H9 (cell line): ENCODE measurements around the gene IRF7. TPM values are rescaled to one million over a fixed set of nuclear protein-coding genes. Genes with fewer than 3 reads are reported as not detected.
A peak's percentile ranks its signal among the peaks of the same experiment; 100 is the strongest.

Source experiments
- DNase-seq: peaks from one replicate; pipeline ENCODE4 v3.0.0-alpha.2; 2017
- H2AFZ ChIP-seq: one replicate; pipeline ENCODE4 v1.6.1; 2013; ENCODE audit warnings: mild to moderate bottlenecking, low read length, control low read depth, moderate library complexity
- H2AK5ac ChIP-seq: 2 replicates; pipeline ENCODE4 v1.6.1; 2013; ENCODE audit warnings: low read length, control low read depth, mixed read lengths; ENCODE audit not compliant: insufficient read length
- H2BK120ac ChIP-seq: one replicate; pipeline ENCODE4 v1.6.1; 2013; ENCODE audit warnings: low read depth, mild to moderate bottlenecking, low read length, control low read depth, inconsistent platforms; ENCODE audit not compliant: poor library complexity, severe bottlenecking
- H2BK12ac ChIP-seq: 2 replicates; pipeline ENCODE4 v1.6.1; 2013; ENCODE audit warnings: low read length, control low read depth, mixed read lengths, low read depth; ENCODE audit not compliant: insufficient read length
- H2BK15ac ChIP-seq: 2 replicates; pipeline ENCODE4 v1.6.1; 2013; ENCODE audit warnings: low read depth, low read length, control low read depth
- H2BK20ac ChIP-seq: one replicate; pipeline ENCODE4 v1.6.1; 2013; ENCODE audit warnings: low read depth, mild to moderate bottlenecking, low read length, control low read depth, inconsistent platforms; ENCODE audit not compliant: poor library complexity, severe bottlenecking
- H2BK5ac ChIP-seq: 2 replicates; pipeline ENCODE4 v1.6.1; 2013; ENCODE audit warnings: low read length, control low read depth, mixed read lengths; ENCODE audit not compliant: insufficient read length
- H3K14ac ChIP-seq: 2 replicates; pipeline ENCODE4 v1.6.1; 2013; ENCODE audit warnings: low read length, control low read depth; ENCODE audit not compliant: insufficient read depth
- H3K18ac ChIP-seq: 2 replicates; pipeline ENCODE4 v1.6.1; 2013; ENCODE audit warnings: low read depth, mild to moderate bottlenecking, mixed read lengths, low read length, control low read depth; ENCODE audit not compliant: insufficient read length
- H3K23ac ChIP-seq: 2 replicates; pipeline ENCODE4 v1.6.1; 2013; ENCODE audit warnings: low read length, control low read depth, mixed read lengths, low read depth; ENCODE audit not compliant: insufficient read length
- H3K23me2 ChIP-seq: 2 replicates; pipeline ENCODE4 v1.6.1; 2013; ENCODE audit warnings: low read depth, mild to moderate bottlenecking, mixed read lengths, low read length, control low read depth; ENCODE audit not compliant: insufficient read length, poor library complexity, severe bottlenecking
- H3K27ac ChIP-seq: 2 replicates; pipeline ENCODE4 v1.5.1; 2013; ENCODE audit warnings: low read length, control low read depth, mixed read lengths, low read depth; ENCODE audit not compliant: insufficient read length
- H3K27me3 ChIP-seq: 2 replicates; pipeline ENCODE4 v1.6.1; 2013; ENCODE audit warnings: low read length, control low read depth, inconsistent platforms; ENCODE audit not compliant: insufficient read depth
- H3K4ac ChIP-seq: 2 replicates; pipeline ENCODE4 v1.6.1; 2013; ENCODE audit warnings: low read depth, mild to moderate bottlenecking, control low read depth, inconsistent platforms, low read length, moderate library complexity
- H3K4me1 ChIP-seq: 2 replicates; pipeline ENCODE4 v1.6.1; 2013; ENCODE audit warnings: low read length, control low read depth, inconsistent platforms; ENCODE audit not compliant: insufficient read depth
- H3K4me2 ChIP-seq: 2 replicates; pipeline ENCODE4 v1.6.1; 2013; ENCODE audit warnings: low read length, control low read depth, mixed read lengths; ENCODE audit not compliant: insufficient read length, insufficient read depth
- H3K56ac ChIP-seq: 2 replicates; pipeline ENCODE4 v1.6.1; 2013; ENCODE audit warnings: low read depth, mild to moderate bottlenecking, mixed read lengths, low read length, control low read depth; ENCODE audit not compliant: insufficient read length
- H3K79me1 ChIP-seq: 2 replicates; pipeline ENCODE4 v1.6.1; 2013; ENCODE audit warnings: low read depth, mild to moderate bottlenecking, moderate library complexity, low read length, control low read depth, inconsistent platforms; ENCODE audit not compliant: insufficient read depth, poor library complexity, severe bottlenecking
- H3K79me2 ChIP-seq: 2 replicates; pipeline ENCODE4 v1.6.1; 2013; ENCODE audit warnings: low read length, control low read depth, inconsistent platforms; ENCODE audit not compliant: insufficient read depth
- H3K9ac ChIP-seq: 2 replicates; pipeline ENCODE4 v1.6.1; 2013; ENCODE audit warnings: low read length, control low read depth, mixed read lengths; ENCODE audit not compliant: insufficient read length; ENCODE audit errors: extremely low read depth
- H3K9me3 ChIP-seq: one replicate; pipeline ENCODE4 v1.6.1; 2013; ENCODE audit warnings: low read depth, low read length, inconsistent platforms; ENCODE audit not compliant: control insufficient read depth
- H3T11ph ChIP-seq: one replicate; pipeline ENCODE4 v1.6.1; 2013; ENCODE audit warnings: mild to moderate bottlenecking, low read length, control low read depth, inconsistent platforms
- H4K20me1 ChIP-seq: one replicate; pipeline ENCODE4 v1.6.1; 2013; ENCODE audit not compliant: control insufficient read depth, insufficient read length, insufficient read depth
- H4K5ac ChIP-seq: 2 replicates; pipeline ENCODE4 v1.6.1; 2013; ENCODE audit warnings: low read depth, mild to moderate bottlenecking, mixed read lengths, low read length, control low read depth; ENCODE audit not compliant: insufficient read length
- H4K8ac ChIP-seq: replicated peaks from 2 replicates; pipeline ENCODE4 v1.6.1; 2013; ENCODE audit warnings: low read length, control low read depth, mixed read lengths, low read depth; ENCODE audit not compliant: insufficient read length
- H4K91ac ChIP-seq: 2 replicates; pipeline ENCODE4 v1.6.1; 2013; ENCODE audit warnings: low read depth, mild to moderate bottlenecking, moderate library complexity, mixed read lengths, low read length, control low read depth; ENCODE audit not compliant: insufficient read length
- H3K27ac Mint-ChIP-seq, 3 experiments: 2 replicates in 2 of 3; 3 replicates in 1 of 3; pipeline ENCODE4 v1.8.0; 2020 to 2021; ENCODE audit warnings: mixed read lengths in 3 of 3, mild to moderate bottlenecking in 1 of 3, moderate library complexity in 1 of 3
- H3K27me3 Mint-ChIP-seq: 2 replicates; pipeline ENCODE4 v1.8.0; 2021; ENCODE audit warnings: low read depth, mild to moderate bottlenecking, moderate library complexity, mixed read lengths
- H3K36me3 Mint-ChIP-seq, 3 experiments: 2 replicates in 2 of 3; 3 replicates in 1 of 3; pipeline ENCODE4 v1.8.0; 2020 to 2021; ENCODE audit warnings: low read depth in 3 of 3, mixed read lengths in 3 of 3; ENCODE audit not compliant: insufficient read depth in 1 of 3
- H3K4me1 Mint-ChIP-seq, 2 experiments: 2 replicates each; pipeline ENCODE4 v1.8.0; 2020; ENCODE audit warnings: mixed read lengths in 2 of 2
- H3K4me3 Mint-ChIP-seq, 2 experiments: 2 replicates in 1 of 2; 3 replicates in 1 of 2; pipeline ENCODE4 v1.8.0; 2020 to 2021; ENCODE audit warnings: mild to moderate bottlenecking in 2 of 2, mixed read lengths in 2 of 2, moderate library complexity in 1 of 2
- H3K9me3 Mint-ChIP-seq, 2 experiments: 2 replicates in 1 of 2; 3 replicates in 1 of 2; pipeline ENCODE4 v1.8.0; 2020; ENCODE audit warnings: mild to moderate bottlenecking in 2 of 2, mixed read lengths in 2 of 2, moderate library complexity in 1 of 2
- WGBS: extraction: QIAGEN DNeasy Blood & Tissue Kit; methylation state at CpG from one replicate; pipeline ENCODE4 v1.1.7; 2013; ENCODE audit warnings: missing lambda C conversion rate, low lambda C conversion rate, mixed read lengths; ENCODE audit not compliant: insufficient read length; ENCODE audit errors: extremely low coverage; 5-methylcytosine and 5-hydroxymethylcytosine counted together
- total RNA-seq: library from RNA; stranded (reverse); gene quantifications from 2 replicates; pipeline ENCODE4 v1.2.1, GENCODE V29; 2021
- TF ChIP-seq, protein P1 (sequence below): fragments of 200-600 bp; sonication (generic); conservative IDR thresholded peaks from 3 replicates; pipeline ENCODE4 v1.8.0; 2021; ENCODE audit warnings: antibody characterized with exemption, mild to moderate bottlenecking

IRF7 gene
- total RNA-seq, 1 experiment from 2014 or later = 9.8 TPM

DNA sequence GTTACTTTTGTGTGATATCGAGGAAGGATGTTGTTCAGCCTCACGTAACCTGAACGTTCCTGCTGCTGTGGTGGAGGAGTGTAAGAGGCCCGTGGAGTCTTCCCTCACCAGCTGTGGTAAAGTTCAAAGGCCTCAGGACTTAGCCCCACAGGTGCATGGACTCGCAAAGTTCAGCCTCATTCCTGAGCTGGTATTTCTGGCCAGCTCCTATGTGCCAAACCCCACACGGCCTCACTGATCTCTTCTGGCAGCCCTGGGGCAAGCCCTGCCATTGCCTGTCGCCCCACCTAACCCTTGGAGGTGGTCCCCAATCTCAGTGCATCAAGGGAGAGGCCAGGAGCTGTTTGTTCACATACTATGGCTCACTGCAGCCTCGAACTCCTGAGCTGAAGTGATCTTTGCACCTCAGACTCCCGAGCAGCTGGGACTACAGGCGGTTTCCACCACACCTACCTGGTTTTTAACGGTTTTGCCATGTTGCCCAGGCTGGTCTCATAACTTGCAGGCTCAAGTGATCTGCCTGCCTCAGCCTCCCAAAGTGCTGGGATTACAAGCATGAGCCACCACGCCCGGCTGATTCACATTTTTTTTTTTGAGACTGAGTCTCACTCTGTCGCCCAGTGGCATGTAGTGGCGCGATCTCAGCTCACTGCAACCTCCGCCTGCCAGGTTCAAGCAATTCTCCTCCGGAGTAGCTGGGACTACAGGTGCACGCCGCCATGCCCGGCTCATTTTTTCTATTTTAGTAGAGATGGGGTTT is 37.3 kb downstream of the IRF7 start:
- TF ChIP-seq, protein P1, sequence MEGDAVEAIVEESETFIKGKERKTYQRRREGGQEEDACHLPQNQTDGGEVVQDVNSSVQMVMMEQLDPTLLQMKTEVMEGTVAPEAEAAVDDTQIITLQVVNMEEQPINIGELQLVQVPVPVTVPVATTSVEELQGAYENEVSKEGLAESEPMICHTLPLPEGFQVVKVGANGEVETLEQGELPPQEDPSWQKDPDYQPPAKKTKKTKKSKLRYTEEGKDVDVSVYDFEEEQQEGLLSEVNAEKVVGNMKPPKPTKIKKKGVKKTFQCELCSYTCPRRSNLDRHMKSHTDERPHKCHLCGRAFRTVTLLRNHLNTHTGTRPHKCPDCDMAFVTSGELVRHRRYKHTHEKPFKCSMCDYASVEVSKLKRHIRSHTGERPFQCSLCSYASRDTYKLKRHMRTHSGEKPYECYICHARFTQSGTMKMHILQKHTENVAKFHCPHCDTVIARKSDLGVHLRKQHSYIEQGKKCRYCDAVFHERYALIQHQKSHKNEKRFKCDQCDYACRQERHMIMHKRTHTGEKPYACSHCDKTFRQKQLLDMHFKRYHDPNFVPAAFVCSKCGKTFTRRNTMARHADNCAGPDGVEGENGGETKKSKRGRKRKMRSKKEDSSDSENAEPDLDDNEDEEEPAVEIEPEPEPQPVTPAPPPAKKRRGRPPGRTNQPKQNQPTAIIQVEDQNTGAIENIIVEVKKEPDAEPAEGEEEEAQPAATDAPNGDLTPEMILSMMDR = no peak
- H4K20me1 ChIP-seq = no peaks in the 10 kb centered on the region

More for the DNA sequence above, 37.3 kb downstream of the IRF7 start:
- DNase-seq = no peak
- Histone ChIP-seq H3K4me2 (peak overlapping the region; percentile 94), H3T11ph (no peak overlapping the region), H3K18ac (no peak overlapping the region), H3K56ac (no peak overlapping the region), H4K91ac (no peak overlapping the region), H2AK5ac (no peak overlapping the region), H3K79me2 (peaks cover 42% of the 10 kb centered on the region; the same call in 1 of the 2 replicates), H3K27me3 (no peaks in the 10 kb centered on the region; the same call in 1 of the 2 replicates), H3K14ac (no peak overlapping the region), H2BK120ac (no peak overlapping the region), H3K23me2 (peaks cover 13% of the 10 kb centered on the region), H3K79me1 (peaks cover 10% of the 10 kb centered on the region), H2BK15ac (no peak overlapping the region), H2BK5ac (no peak overlapping the region), H4K5ac (no peak overlapping the region), H2BK20ac (no peak overlapping the region), H3K9me3 (no peaks in the 10 kb centered on the region), H3K4me1 (no peaks in the 10 kb centered on the region), H2BK12ac (no peak overlapping the region), H3K23ac (no peak overlapping the region), H3K27ac (no peak overlapping the region), H2AFZ (no peak overlapping the region), H3K9ac (no peak overlapping the region), H4K8ac (no peak overlapping the region), H3K4ac (no peak overlapping the region)
- peak overlapping the region in 1 of 3 experiments; percentile 83; a peak in 1 of 7 replicates for H3K27ac Mint-ChIP-seq
- H3K36me3 Mint-ChIP-seq = peaks cover 13 to 30% (median 24%) of the 10 kb centered on the region in 3 experiments; a peak in 6 of 7 replicates
- peaks cover 23 to 28% of the 10 kb centered on the region in 2 experiments for H3K4me1 Mint-ChIP-seq
- peaks cover 14% of the 10 kb centered on the region for H3K27me3 Mint-ChIP-seq
- no CpG with 5 or more reads among the region's 21 CpGs for WGBS
- H3K9me3 Mint-ChIP-seq = no peaks in the 10 kb centered on the region
- H3K4me3 Mint-ChIP-seq = peak overlapping the region; percentile 68 to 86
